Hepatocyte (in vitro differentiated cells): Measurements from ENCODE around the gene LILRA2. TPM values are rescaled to one million over a fixed set of nuclear protein-coding genes. Genes with fewer than 3 reads are reported as not detected.
"Not testable (repeated sequence)": the region's sequence is repeated elsewhere in the genome, so short reads cannot be mapped to it uniquely, and the experiment has no call there.

Source experiments
- DNase-seq: peaks from one replicate; pipeline ENCODE4 v3.0.0-alpha.2; 2016; ENCODE audit warnings: low spot score
- H2AFZ ChIP-seq: fragments of 200-600 bp; sonication (generic); 2 replicates; pipeline ENCODE4 v1.6.0; 2016; ENCODE audit warnings: antibody characterized with exemption, mild to moderate bottlenecking
- H3K27ac ChIP-seq: fragments of 200-600 bp; sonication (generic); 2 replicates; pipeline ENCODE4 v1.5.1; 2016; ENCODE audit warnings: mild to moderate bottlenecking
- H3K27me3 ChIP-seq: fragments of 200-600 bp; sonication (generic); 2 replicates; pipeline ENCODE4 v1.6.1; 2016
- H3K36me3 ChIP-seq: fragments of 200-600 bp; sonication (generic); replicated peaks from 2 replicates; pipeline ENCODE4 v1.5.1; 2016; ENCODE audit warnings: low read depth; ENCODE audit not compliant: insufficient read depth
- H3K4me1 ChIP-seq: fragments of 200-600 bp; sonication (generic); 2 replicates; pipeline ENCODE4 v1.5.1; 2016; ENCODE audit warnings: mild to moderate bottlenecking, moderate library complexity; ENCODE audit not compliant: insufficient read depth
- H3K4me2 ChIP-seq: fragments of 200-600 bp; sonication (generic); 2 replicates; pipeline ENCODE4 v1.6.0; 2016
- H3K4me3 ChIP-seq: fragments of 200-600 bp; sonication (generic); 2 replicates; pipeline ENCODE4 v1.5.1; 2016; ENCODE audit warnings: mild to moderate bottlenecking
- H3K79me2 ChIP-seq: fragments of 200-600 bp; sonication (generic); 2 replicates; pipeline ENCODE4 v1.6.0; 2017; ENCODE audit warnings: mild to moderate bottlenecking
- H3K9me2 ChIP-seq: fragments of 200-600 bp; sonication (generic); replicated peaks from 2 replicates; pipeline ENCODE4 v1.6.0; 2017; ENCODE audit warnings: mild to moderate bottlenecking; ENCODE audit not compliant: insufficient read depth
- H3K9me3 ChIP-seq: fragments of 200-600 bp; sonication (generic); 2 replicates; pipeline ENCODE4 v1.5.1; 2016; ENCODE audit warnings: low read depth, mild to moderate bottlenecking
- H4K20me1 ChIP-seq: fragments of 200-600 bp; sonication (generic); 2 replicates; pipeline ENCODE4 v1.6.0; 2016; ENCODE audit warnings: mild to moderate bottlenecking; ENCODE audit not compliant: insufficient read depth, poor library complexity, severe bottlenecking
- EZH2 ChIP-seq: fragments of 200-600 bp; sonication (generic); IDR thresholded peaks from 2 replicates; pipeline ENCODE4 v1.6.1; 2016; ENCODE audit warnings: antibody characterized with exemption, mild to moderate bottlenecking, borderline replicate concordance
- EZH2phosphoT487 ChIP-seq: fragments of 200-600 bp; sonication (generic); IDR thresholded peaks from one replicate; pipeline ENCODE4 v1.6.1; 2018; ENCODE audit warnings: antibody characterized with exemption, mild to moderate bottlenecking, low read depth, moderate library complexity; ENCODE audit not compliant: unreplicated experiment, severe bottlenecking
- WGBS: methylation state at CpG from one replicate; pipeline ENCODE4 v1.1.6; 2016; ENCODE audit warnings: low lambda C conversion rate; ENCODE audit errors: missing lambda C conversion rate; 5-methylcytosine and 5-hydroxymethylcytosine counted together
- polyA plus RNA-seq: library from polyadenylated mRNA; unstranded; fragments of >200 nt; fragmentation: Nextera tagmentation; extraction: Ambion mirVana; gene quantifications from 2 replicates; pipeline ENCODE4 v1.2.1, GENCODE V29; 2016
- total RNA-seq: library from RNA; depleted of rRNA; stranded (reverse); fragments of >200 nt; gene quantifications from 2 replicates; pipeline ENCODE4 v1.2.3, GENCODE V29; 2014
- TF ChIP-seq, protein P1 (sequence below): fragments of 200-600 bp; sonication (generic); IDR thresholded peaks from 2 replicates; pipeline ENCODE4 v1.5.1; 2016; ENCODE audit warnings: antibody characterized with exemption, mild to moderate bottlenecking; ENCODE audit not compliant: poor library complexity

LILRA2 gene
- total and polyA plus RNA-seq, 2 experiments from 2014 or later, result not detected

DNA sequence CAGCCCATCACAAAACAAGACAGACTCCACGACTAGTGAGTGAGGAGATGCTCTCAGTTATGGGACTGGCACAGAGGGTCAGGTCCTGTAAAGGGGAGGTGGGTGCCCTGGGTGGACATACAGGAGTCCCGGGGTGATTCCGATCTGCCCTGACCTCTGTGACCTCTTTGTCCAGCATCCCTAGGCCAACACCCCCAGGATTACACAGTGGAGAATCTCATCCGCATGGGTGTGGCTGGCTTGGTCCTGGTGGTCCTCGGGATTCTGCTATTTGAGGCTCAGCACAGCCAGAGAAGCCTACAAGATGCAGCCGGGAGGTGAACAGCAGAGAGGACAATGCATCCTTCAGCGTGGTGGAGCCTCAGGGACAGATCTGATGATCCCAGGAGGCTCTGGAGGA is 13.4 kb downstream of the LILRA2 start:
- H3K4me1 ChIP-seq, result no peaks in the 10 kb centered on the region
- H3K27me3 ChIP-seq, result no peaks in the 10 kb centered on the region
- H3K9me2 ChIP-seq, result no peaks in the 10 kb centered on the region
- DNase-seq, result no peak
- H4K20me1 ChIP-seq, result no peaks in the 10 kb centered on the region
- WGBS, result 55% methylated on average over 7 of the region's 7 CpGs
- H3K4me2 ChIP-seq, result no peak overlapping the region
- no peak overlapping the region for H3K27ac ChIP-seq
- no peak overlapping the region for H3K4me3 ChIP-seq
- no peak overlapping the region for H2AFZ ChIP-seq
- TF ChIP-seq EZH2 (no peak), EZH2phosphoT487 (no peak)
- TF ChIP-seq, protein P1, sequence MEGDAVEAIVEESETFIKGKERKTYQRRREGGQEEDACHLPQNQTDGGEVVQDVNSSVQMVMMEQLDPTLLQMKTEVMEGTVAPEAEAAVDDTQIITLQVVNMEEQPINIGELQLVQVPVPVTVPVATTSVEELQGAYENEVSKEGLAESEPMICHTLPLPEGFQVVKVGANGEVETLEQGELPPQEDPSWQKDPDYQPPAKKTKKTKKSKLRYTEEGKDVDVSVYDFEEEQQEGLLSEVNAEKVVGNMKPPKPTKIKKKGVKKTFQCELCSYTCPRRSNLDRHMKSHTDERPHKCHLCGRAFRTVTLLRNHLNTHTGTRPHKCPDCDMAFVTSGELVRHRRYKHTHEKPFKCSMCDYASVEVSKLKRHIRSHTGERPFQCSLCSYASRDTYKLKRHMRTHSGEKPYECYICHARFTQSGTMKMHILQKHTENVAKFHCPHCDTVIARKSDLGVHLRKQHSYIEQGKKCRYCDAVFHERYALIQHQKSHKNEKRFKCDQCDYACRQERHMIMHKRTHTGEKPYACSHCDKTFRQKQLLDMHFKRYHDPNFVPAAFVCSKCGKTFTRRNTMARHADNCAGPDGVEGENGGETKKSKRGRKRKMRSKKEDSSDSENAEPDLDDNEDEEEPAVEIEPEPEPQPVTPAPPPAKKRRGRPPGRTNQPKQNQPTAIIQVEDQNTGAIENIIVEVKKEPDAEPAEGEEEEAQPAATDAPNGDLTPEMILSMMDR, result no peak
- H3K36me3 ChIP-seq, result no peaks in the 10 kb centered on the region
- H3K9me3 ChIP-seq, result no peaks in the 10 kb centered on the region
- no peaks in the 10 kb centered on the region for H3K79me2 ChIP-seq

DNA sequence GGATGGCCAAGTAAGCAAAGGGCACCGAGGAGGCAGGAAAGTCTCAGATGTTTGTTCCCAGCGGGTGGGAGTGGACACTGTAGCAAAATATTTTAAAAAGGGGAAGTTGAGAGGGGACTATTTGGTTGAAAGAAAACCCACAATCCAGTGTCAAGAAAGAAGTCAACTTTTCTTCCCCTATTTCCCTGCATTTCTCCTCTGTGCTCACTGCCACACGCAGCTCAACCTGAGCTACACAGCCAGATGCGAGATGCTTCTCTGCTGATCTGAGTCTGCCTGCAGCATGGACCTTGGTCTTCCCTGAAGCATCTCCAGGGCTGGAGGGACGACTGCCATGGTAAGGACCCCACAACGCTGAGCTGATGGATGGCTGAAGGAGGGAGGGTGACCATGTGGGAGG is 19.9 kb downstream of the LILRA2 start, which contains the start of gene LILRA1:
LILRA1 (plus strand) TSS at position 188 of the 400 bp plus-strand sequence. CDS start 613 bp downstream, outside the sequence.
- not testable (repeated sequence) for H3K79me2 ChIP-seq, H3K9me2 ChIP-seq, H3K4me1 ChIP-seq, H3K9me3 ChIP-seq, DNase-seq, H3K4me2 ChIP-seq, H3K27me3 ChIP-seq, H3K27ac ChIP-seq, H2AFZ ChIP-seq, H3K36me3 ChIP-seq, H4K20me1 ChIP-seq, H3K4me3 ChIP-seq
- WGBS, result 53% methylated on average over 6 of the region's 6 CpGs

DNA sequence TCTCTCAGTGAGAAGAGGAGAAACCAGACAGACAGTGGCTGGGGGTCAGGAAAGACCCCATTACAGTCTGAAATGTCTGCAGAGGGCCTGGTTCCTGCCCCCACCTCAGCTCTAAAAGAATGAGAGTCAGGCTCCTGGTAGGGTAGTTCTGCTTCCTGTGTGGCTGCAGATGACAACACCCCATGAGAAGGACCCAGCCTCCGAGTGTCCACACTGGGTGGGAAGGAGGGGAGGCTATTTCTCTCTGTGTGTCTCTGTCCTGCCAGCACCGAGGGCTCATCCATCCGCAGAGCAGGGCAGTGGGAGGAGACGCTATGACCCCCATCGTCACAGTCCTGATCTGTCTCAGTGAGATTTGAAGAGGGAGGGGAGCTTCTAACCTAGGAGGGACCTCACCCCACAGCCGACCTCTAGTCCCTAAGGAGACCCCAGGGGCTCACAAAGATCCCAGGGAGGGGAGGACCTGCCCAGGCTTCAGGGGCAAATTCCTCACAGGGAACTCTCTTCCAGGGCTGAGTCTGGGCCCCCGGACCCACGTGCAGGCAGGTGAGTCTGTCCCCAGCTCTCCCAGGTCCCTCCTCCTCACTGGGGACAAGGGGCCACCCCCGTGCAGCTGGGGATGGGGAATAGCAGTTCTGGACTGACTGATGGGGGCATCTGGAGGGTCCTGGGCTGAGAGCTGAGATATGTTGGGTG is 20.5 kb downstream of the LILRA2 start:
- H3K79me2 ChIP-seq, H3K4me1 ChIP-seq, H2AFZ ChIP-seq, H3K4me3 ChIP-seq, H3K9me3 ChIP-seq, H3K27ac ChIP-seq, H3K4me2 ChIP-seq, H3K36me3 ChIP-seq, H4K20me1 ChIP-seq, H3K27me3 ChIP-seq, H3K9me2 ChIP-seq, DNase-seq: not testable (repeated sequence)
- WGBS, result 61% methylated on average over 9 of the region's 9 CpGs

DNA sequence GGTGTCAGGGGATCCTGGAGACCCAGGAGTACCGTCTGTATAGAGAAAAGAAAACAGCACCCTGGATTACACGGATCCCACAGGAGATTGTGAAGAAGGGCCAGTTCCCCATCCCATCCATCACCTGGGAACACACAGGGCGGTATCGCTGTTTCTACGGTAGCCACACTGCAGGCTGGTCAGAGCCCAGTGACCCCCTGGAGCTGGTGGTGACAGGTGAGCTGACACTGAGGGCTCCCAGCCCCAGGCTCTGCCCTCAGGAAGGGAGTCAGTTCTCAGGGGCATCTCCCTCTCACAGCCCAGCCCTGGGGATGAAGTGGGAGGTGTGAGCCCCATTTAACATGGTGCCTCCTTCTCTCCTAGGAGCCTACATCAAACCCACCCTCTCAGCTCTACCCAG is 21.1 kb downstream of the LILRA2 start:
- Histone ChIP-seq H3K36me3 (no peaks in the 10 kb centered on the region), H2AFZ (no peak overlapping the region), H3K9me3 (no peaks in the 10 kb centered on the region), H3K27me3 (no peaks in the 10 kb centered on the region), H3K79me2 (no peaks in the 10 kb centered on the region), H3K4me2 (no peak overlapping the region), H3K4me1 (no peaks in the 10 kb centered on the region), H3K27ac (no peak overlapping the region), H3K9me2 (no peaks in the 10 kb centered on the region), H4K20me1 (no peaks in the 10 kb centered on the region), H3K4me3 (no peak overlapping the region)
- TF ChIP-seq, protein P1, result no peak
- TF ChIP-seq EZH2phosphoT487, result no peak
- TF ChIP-seq EZH2, result no peak
- WGBS, result 88% methylated on average over 5 of the region's 5 CpGs
- DNase-seq, result no peak

DNA sequence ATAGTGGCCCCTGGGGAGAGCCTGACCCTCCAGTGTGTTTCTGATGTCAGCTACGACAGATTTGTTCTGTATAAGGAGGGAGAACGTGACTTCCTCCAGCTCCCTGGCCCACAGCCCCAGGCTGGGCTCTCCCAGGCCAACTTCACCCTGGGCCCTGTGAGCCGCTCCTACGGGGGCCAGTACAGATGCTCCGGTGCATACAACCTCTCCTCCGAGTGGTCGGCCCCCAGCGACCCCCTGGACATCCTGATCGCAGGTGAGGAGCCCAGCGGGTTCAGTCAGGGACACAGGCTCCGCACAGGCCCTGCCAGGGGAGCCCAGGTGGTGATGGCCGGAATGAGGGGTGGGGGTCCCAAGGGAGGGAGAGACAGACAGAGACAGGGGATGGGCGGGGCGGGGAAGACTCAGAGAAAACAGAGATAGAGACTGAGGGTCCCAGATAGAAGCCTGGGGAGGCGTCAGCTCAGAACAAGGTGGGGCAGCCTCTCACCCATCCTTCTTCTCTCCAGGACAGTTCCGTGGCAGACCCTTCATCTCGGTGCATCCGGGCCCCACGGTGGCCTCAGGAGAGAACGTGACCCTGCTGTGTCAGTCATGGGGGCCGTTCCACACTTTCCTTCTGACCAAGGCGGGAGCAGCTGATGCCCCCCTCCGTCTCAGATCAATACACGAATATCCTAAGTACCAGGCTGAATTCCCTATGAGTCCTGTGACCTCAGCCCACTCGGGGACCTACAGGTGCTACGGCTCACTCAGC is 22.3 kb downstream of the LILRA2 start:
- not testable (repeated sequence) for H3K36me3 ChIP-seq, DNase-seq, H4K20me1 ChIP-seq, H3K4me3 ChIP-seq, H3K4me1 ChIP-seq, H3K79me2 ChIP-seq, H2AFZ ChIP-seq, H3K4me2 ChIP-seq, H3K27me3 ChIP-seq, H3K27ac ChIP-seq, H3K9me3 ChIP-seq, H3K9me2 ChIP-seq
- 79% methylated on average over 22 of the region's 26 CpGs for WGBS
